GM18858 (cell line): ENCODE results near the gene ANAPC1.
"Not testable (repeated sequence)": the region's sequence is repeated elsewhere in the genome, so short reads cannot be mapped to it uniquely, and the experiment has no call there.

ENCODE experiments used
- ATAC-seq: cut with Tn5 transposase; IDR thresholded peaks from one replicate; pipeline ENCODE4 v1.9.1; 2021; ENCODE audit not compliant: unreplicated experiment

ANAPC1 gene

GRCh38 chr2:111904726-111905474, 20.9 kb upstream of the ANAPC1 start:
- no peak for ATAC-seq

GRCh38 chr2:111903930-111904439, 20.0 kb upstream of the ANAPC1 start:
- ATAC-seq, result no peak

GRCh38 chr2:111903516-111903915, 19.5 kb upstream of the ANAPC1 start:
- no peak for ATAC-seq

- ATAC-seq, result no peak
Measured at GRCh38 chr2:111900859-111901258, 16.9 kb upstream of the ANAPC1 start.

- ATAC-seq, result no peak
Measured at GRCh38 chr2:111898703-111899514, 14.9 kb upstream of the ANAPC1 start.

- ATAC-seq, result no peak
Measured at GRCh38 chr2:111897924-111898702, 14.1 kb upstream of the ANAPC1 start, which contains the start of gene MERTK. Gene MERTK, plus strand, starts transcription at chr2:111898607. Its CDS starts 129 bp downstream, at chr2:111898736.

GRCh38 chr2:111897630-111897923, 13.6 kb upstream of the ANAPC1 start:
- ATAC-seq, result no peak

GRCh38 chr2:111896576-111896975, 12.6 kb upstream of the ANAPC1 start:
- ATAC-seq, result no peak

- ATAC-seq, result no peak
Measured at GRCh38 chr2:111896024-111896423, 12.0 kb upstream of the ANAPC1 start.

GRCh38 chr2:111884592-111884964, 585 bp upstream of the ANAPC1 start:
- ATAC-seq, result no peak

GRCh38 chr2:111872806-111873205, 11.2 kb downstream of the ANAPC1 start:
- not testable (repeated sequence) for ATAC-seq

- ATAC-seq, result not testable (repeated sequence)
Measured at GRCh38 chr2:111865124-111865523, 18.9 kb downstream of the ANAPC1 start.

GRCh38 chr2:111860005-111860404, 24.0 kb downstream of the ANAPC1 start:
- not testable (repeated sequence) for ATAC-seq

- not testable (repeated sequence) for ATAC-seq
Measured at GRCh38 chr2:111852544-111852943, 31.4 kb downstream of the ANAPC1 start.

- ATAC-seq, result not testable (repeated sequence)
Measured at GRCh38 chr2:111850646-111851045, 33.3 kb downstream of the ANAPC1 start.

- ATAC-seq, result not testable (repeated sequence)
Measured at GRCh38 chr2:111839625-111840282, 44.2 kb downstream of the ANAPC1 start.

- ATAC-seq, result not testable (repeated sequence)
Measured at GRCh38 chr2:111838992-111839391, 45.0 kb downstream of the ANAPC1 start.

GRCh38 chr2:111834221-111834620, 49.8 kb downstream of the ANAPC1 start:
- not testable (repeated sequence) for ATAC-seq

- not testable (repeated sequence) for ATAC-seq
Measured at GRCh38 chr2:111830479-111830878, 53.5 kb downstream of the ANAPC1 start.

GRCh38 chr2:111828217-111828766, 55.7 kb downstream of the ANAPC1 start:
- ATAC-seq, result not testable (repeated sequence)
